GM18502 (cell line): ENCODE measurements around the gene DDR2.
"Not testable (repeated sequence)": the region's sequence is repeated elsewhere in the genome, so short reads cannot be mapped to it uniquely, and the experiment has no call there.

Source experiments
- ATAC-seq: cut with Tn5 transposase; IDR thresholded peaks from one replicate; pipeline ENCODE4 v1.9.1; 2021; ENCODE audit warnings: mild to moderate bottlenecking; ENCODE audit not compliant: unreplicated experiment, poor library complexity

DDR2 gene

GRCh38 chr1:162632217-162632666 lies at the start of gene DDR2:
DDR2 (plus strand) TSS chr1:162632464; CDS start chr1:162719064, 86,600 bp downstream.
- ATAC-seq, result no peak

- not testable (repeated sequence) for ATAC-seq
Measured at GRCh38 chr1:162582901-162583300, 49.4 kb upstream of the DDR2 start.

DNA sequence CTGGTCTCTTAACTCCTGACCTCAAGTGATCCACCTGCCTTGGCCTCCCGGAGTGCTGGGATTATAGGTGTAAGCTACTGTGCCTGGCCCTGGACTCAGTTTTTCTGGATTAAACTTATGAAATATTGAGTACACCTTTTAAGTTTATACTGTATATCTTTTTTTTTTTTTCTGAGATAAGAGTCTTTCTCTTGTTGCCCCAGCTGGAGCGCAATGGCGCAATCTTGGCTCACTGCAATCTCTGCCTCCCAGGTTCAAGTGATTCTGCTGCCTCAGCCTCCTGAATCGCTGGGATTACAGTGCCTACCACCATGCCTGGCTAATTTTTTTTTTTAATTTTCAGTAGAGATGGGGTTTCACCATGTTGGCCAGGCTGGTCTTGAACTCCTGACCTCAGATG lies 47.2 kb upstream of the DDR2 start:
- ATAC-seq, result not testable (repeated sequence)

GRCh38 chr1:162587347-162587746 lies 44.9 kb upstream of the DDR2 start:
- no peak for ATAC-seq

DNA sequence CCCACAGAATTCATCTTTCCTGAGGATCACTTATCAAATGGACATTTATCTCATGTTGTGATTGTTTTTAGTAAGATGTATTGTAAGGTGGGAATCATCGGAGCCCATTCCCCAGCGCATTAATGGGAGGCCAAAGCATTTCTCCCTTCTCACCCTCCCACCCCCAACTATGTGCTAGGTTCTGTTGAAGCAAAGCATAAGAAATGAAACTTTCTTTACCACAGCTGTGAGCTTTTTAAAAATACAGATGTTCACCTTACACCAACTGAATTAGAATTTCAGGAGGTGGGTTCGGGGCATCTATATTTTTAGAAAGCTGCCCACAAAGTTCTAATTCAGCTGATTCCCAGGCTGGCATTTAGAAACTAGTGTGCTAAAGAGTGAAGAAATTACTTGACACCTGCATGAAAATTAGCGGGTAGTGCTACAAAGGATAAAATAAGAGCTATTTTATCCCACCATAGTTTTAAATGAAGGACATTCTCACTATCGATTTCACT lies 44.5 kb upstream of the DDR2 start:
- ATAC-seq, result no peak

GRCh38 chr1:162590101-162590500 lies 42.2 kb upstream of the DDR2 start:
- ATAC-seq, result no peak

GRCh38 chr1:162590686-162591085 lies 41.6 kb upstream of the DDR2 start:
- ATAC-seq, result no peak

DNA sequence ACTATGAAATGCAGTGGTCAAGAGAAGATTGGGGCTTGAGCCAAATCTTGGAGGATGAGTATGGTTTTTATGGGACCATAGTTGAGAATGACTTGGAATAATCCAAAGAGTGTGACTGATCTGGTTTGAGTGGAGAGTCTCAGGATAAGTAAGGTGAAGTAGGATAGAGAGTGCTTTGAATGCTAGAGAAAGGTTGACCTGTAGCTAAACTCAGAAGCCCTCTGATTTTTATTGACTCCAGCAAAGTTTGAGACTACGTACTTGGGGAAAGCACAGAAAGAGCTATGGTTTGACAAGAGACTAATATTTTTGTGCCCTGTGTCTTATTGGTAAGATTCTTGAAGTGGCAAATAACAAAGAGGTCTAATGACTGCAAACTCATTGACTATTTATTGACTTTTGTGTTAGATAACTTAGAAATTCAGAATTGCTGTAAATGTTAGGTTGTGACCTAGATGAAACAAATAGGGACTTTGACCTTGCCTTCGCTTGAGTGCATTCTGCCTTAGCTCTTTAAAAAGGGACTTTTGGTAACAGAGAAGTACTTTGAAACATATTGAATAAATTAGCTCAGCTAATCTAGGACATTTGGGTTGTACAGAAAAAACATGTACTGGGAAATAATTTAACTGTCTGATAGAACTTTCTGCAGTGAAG lies 35.6 kb upstream of the DDR2 start:
- ATAC-seq, result no peak

DNA sequence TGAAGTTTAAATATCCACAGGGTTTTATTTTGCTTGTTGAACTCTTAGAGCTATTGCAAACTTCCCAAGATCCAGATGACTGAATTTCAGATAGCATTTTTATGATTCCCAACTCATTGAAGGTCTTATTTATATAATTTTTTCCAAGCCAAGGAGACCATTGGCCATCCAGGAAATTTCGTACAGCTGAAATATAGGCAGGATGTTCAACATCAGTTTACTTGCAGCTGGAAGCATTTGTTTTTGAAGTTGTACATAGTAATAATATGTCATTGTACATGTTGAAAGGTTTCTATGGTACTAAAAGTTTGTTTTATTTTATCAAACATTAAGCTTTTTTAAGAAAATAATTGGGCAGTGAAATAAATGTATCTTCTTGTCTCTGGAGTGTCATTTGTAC lies 32.8 kb upstream of the DDR2 start:
- ATAC-seq, result no peak

GRCh38 chr1:162603117-162603516 lies 29.1 kb upstream of the DDR2 start:
- not testable (repeated sequence) for ATAC-seq

GRCh38 chr1:162605225-162605927 lies 26.9 kb upstream of the DDR2 start:
- no peak for ATAC-seq

DNA sequence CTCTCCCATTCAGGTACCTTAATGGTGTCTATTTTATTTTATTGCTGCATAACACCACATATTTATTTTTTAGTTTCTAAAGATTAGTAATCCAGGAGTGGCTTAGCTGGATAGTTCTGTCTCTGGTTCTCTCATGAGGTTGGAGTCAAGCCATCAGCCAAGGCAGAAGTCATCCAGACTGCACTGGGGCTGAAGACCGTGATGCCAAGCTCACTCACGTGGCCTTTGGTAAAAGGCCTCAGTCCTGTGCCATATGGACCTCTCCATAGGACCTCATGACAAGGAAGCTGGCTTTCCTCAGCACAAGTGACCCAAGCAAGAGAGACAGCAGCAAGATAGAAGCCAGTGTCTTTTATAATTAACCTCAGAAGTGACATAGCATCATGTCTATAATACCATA lies 23.0 kb upstream of the DDR2 start:
- no peak for ATAC-seq

GRCh38 chr1:162612606-162613400 lies 19.5 kb upstream of the DDR2 start:
- no peak for ATAC-seq

DNA sequence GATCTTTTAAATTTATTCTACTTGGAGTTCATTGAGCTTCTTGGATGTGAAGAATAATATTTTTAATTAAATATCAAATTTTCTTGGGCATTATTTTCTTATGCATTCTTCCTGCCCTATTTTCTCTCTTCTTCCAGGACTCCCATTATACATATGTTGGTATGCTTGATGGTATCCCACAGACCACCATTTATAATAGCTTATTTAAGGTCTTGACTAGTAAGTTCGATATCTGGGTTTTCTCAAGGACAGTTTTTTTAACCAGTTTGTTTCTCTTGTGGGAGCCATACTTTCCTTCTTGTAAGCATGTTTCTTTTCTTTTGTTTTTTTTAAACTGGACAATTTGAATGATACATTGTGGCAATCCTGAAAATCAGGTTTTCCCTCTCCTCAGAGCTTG lies 15.4 kb upstream of the DDR2 start:
- no peak for ATAC-seq

GRCh38 chr1:162617513-162617912 lies 14.8 kb upstream of the DDR2 start:
- no peak for ATAC-seq

DNA sequence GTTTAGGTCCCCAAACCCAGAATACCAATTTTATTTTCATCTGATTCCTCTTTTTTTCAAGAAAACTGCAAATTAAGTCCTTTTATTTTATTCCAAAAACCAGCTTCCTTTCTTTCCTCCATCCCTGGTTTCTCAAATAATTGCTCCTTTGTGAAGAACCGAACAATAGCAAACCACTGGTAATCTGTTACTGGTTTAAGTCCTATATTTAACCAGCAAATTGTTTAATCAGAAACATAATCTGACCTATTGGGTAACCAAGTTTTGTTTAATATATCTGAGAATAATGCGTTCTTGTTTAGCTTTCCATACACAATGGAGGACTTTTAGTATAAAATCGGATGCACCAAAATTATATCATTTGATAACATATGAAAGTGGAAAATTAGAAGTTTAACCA lies 13.2 kb upstream of the DDR2 start:
- ATAC-seq, result no peak

GRCh38 chr1:162621256-162621655 lies 11.0 kb upstream of the DDR2 start:
- ATAC-seq, result no peak

GRCh38 chr1:162625679-162626078 lies 6.6 kb upstream of the DDR2 start:
- ATAC-seq, result no peak

GRCh38 chr1:162626094-162626493 lies 6.2 kb upstream of the DDR2 start:
- no peak for ATAC-seq

DNA sequence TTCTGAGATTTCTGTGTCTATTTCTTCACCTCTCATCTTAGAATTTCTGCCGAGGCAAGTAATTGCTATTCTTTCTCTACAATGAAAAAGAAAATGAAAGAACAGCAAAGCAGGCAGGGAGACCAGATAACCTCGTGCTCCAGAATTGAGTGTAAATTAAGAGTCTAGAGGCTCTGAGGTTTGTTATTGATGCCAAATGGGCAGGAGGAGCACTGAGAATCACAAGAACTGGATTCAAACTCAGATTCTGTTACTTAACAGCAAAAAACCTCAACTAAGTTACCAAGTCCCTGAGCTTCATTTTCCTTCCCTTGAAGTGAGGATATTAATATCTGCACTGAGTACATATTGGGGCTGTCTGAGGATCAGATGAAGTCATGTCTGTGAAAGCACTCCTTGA lies 5.5 kb upstream of the DDR2 start:
- ATAC-seq, result no peak
